GM12875 (cell line): ENCODE results near the gene SELP.
"Not testable (repeated sequence)": the region's sequence is repeated elsewhere in the genome, so short reads cannot be mapped to it uniquely, and the experiment has no call there.

Experiments
- H3K4me3 ChIP-seq: one replicate; pipeline ENCODE4 v1.5.1; 2011; ENCODE audit warnings: low read depth, low read length, control low read depth
- CTCF ChIP-seq: IDR thresholded peaks from 2 replicates; pipeline ENCODE4 v1.5.1; 2011; ENCODE audit warnings: low read depth, mild to moderate bottlenecking, control low read depth, inconsistent platforms, low read length, moderate library complexity, borderline replicate concordance; ENCODE audit not compliant: insufficient read depth

The SELP gene

GRCh38 chr1:169630006-169630405, at the start of gene SELP:
SELP (minus strand) TSS chr1:169630124; CDS start chr1:169630074, 50 bp downstream.
- no peak for TF ChIP-seq CTCF
- no peak within 1 kb of the TSS for H3K4me3 ChIP-seq

- no peak for TF ChIP-seq CTCF
- no peak overlapping the region for H3K4me3 ChIP-seq
Observed at GRCh38 chr1:169679692-169680091, 49.8 kb upstream of the SELP start.

GRCh38 chr1:169676001-169676400, 46.1 kb upstream of the SELP start:
- no peak overlapping the region for H3K4me3 ChIP-seq
- no peak for TF ChIP-seq CTCF

DNA sequence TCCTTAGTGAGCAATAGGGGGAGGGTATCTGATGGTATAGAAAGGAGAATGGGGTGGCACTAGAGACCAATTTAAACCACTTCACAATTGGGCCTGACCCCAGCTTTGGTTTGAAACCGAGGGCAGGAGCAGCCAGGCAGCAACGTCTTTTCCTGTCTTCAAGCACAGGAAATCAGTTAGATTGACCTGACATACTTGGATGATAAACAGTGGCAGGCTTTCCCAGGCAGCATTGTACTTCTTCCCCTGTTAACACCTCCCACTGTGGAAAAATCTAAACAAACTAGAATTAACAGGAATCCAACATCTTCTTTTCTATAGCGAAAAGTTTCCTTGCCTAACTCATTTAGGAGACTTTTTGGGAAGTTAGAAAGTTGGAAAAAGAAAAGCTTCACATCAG, 40.9 kb upstream of the SELP start:
- no peak overlapping the region for H3K4me3 ChIP-seq
- no peak for TF ChIP-seq CTCF

- not testable (repeated sequence) for H3K4me3 ChIP-seq
Observed at GRCh38 chr1:169670244-169670643, 40.3 kb upstream of the SELP start.

- not testable (repeated sequence) for H3K4me3 ChIP-seq
Observed at GRCh38 chr1:169667699-169668596, 38.0 kb upstream of the SELP start.

GRCh38 chr1:169667227-169667639, 37.3 kb upstream of the SELP start:
- not testable (repeated sequence) for H3K4me3 ChIP-seq

DNA sequence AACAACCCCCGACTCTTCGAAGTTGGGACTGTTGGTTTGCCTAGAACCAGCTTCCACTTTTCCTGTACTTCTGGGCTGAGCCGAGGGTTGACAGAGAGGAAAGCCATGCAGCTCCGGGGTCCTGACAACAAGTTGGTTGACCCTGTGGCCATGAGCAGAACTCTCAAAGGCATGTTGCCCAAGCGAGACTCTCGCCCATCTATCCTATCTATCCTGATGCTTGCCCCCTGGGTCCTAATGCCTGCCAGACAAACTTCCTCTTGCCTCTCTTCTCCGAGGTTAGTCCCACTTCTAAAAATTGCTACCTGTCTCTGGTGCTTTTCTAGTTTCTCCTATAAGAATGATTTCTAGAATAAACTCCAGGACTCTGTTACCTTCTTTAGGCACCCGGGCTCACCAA, 32.8 kb upstream of the SELP start:
- not testable (repeated sequence) for H3K4me3 ChIP-seq

DNA sequence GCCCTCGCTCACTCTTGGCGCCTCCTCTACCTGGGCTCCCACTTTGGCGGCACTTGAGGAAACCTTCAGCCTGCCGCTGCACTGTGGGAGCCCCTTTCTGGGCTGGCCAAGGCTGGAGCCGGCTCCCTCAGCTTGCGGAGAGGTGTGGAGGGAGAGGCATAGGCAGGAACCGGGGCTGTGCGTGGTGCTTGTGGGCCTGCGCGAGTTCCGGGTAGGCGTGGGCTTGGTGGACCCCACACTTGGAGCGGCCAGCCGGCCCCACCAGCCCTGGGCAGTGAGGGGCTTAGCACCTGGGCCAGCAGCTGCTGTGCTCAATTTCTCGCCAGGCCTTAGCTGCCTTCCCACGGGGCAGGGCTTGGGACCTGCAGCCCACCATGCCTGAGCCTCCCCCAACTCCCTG, 31.1 kb upstream of the SELP start:
- not testable (repeated sequence) for H3K4me3 ChIP-seq

DNA sequence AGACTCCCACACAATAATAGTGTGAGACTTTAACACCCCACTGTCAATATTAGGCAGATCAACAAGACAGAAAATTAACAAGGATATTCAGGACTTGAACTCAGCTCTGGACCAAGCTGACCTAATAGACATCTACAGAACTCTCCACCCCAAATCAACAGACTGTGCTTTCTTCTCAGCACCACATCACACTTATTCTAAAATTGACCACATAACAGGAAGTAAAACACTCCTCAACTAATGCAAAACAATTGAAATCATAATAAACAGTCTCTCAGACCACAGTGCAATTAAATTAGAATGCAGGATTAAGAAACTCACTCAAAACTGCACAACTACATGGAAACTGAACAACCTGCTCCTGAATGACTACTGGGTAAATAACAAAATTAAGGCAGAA, 28.9 kb upstream of the SELP start:
- H3K4me3 ChIP-seq, result not testable (repeated sequence)

GRCh38 chr1:169653873-169654272, 23.9 kb upstream of the SELP start:
- TF ChIP-seq CTCF, result no peak

More at GRCh38 chr1:169653873-169654272, 23.9 kb upstream of the SELP start:
- H3K4me3 ChIP-seq, result no peak overlapping the region
